CD14-positive monocyte (primary cell): Measurements from ENCODE around the gene STH. TPM values are rescaled to one million over a fixed set of nuclear protein-coding genes. Genes with fewer than 3 reads are reported as not detected.

ENCODE experiments used
- DNase-seq, 3 donors: peaks; one replicate each; pipeline ENCODE4 v3.0.0-alpha.2; 2011 to 2022
- H2AFZ ChIP-seq: 2 replicates; pipeline ENCODE4 v1.6.0; 2012; ENCODE audit warnings: mild to moderate bottlenecking, low read depth, low read length, inconsistent platforms; ENCODE audit not compliant: insufficient read depth, poor library complexity, severe bottlenecking
- H3K27ac ChIP-seq, 2 donors: 1 replicate in 1 of 2; 2 replicates in 1 of 2; pipeline ENCODE4 v1.5.1; 2012 to 2013; ENCODE audit warnings: low read length in 2 of 2, control low read depth in 1 of 2, inconsistent platforms in 1 of 2, low read depth in 1 of 2, mild to moderate bottlenecking in 1 of 2
- H3K27me3 ChIP-seq, 2 donors: one replicate each; pipeline versions ENCODE4 v1.6.0 to v1.6.1; 2011 to 2013; ENCODE audit warnings: low read length in 2 of 2; ENCODE audit not compliant: control insufficient read depth in 2 of 2, insufficient read depth in 2 of 2
- H3K36me3 ChIP-seq, 2 donors: replicated peaks in 1 of 2; 1 replicate in 1 of 2; 2 replicates in 1 of 2; pipeline versions ENCODE4 v1.5.1 to v1.6.1; 2012 to 2013; ENCODE audit warnings: low read length in 2 of 2, control low read depth in 1 of 2, inconsistent platforms in 1 of 2, mild to moderate bottlenecking in 1 of 2; ENCODE audit not compliant: insufficient read depth in 2 of 2, control insufficient read depth in 1 of 2
- H3K4me1 ChIP-seq, 2 donors: 1 replicate in 1 of 2; 2 replicates in 1 of 2; pipeline versions ENCODE4 v1.5.1 to v1.6.1; 2012 to 2013; ENCODE audit warnings: low read length in 2 of 2, control low read depth in 1 of 2, inconsistent platforms in 1 of 2, mild to moderate bottlenecking in 1 of 2, moderate library complexity in 1 of 2; ENCODE audit not compliant: insufficient read depth in 2 of 2, control insufficient read depth in 1 of 2
- H3K4me2 ChIP-seq: replicated peaks from 2 replicates; pipeline ENCODE3; 2012; ENCODE audit warnings: low read length, moderate library complexity, mild to moderate bottlenecking; ENCODE audit not compliant: poor library complexity, severe bottlenecking; ENCODE audit errors: extremely low read depth
- H3K4me3 ChIP-seq, 3 experiments: fragments of 200-600 bp in 1 of 3; sonication (generic) in 1 of 3; replicated peaks in 1 of 3; 1 replicate in 2 of 3; 2 replicates in 1 of 3; pipeline ENCODE4 v1.5.1; 2011 to 2013; ENCODE audit warnings: low read length in 3 of 3, mild to moderate bottlenecking in 3 of 3, control low read depth in 2 of 3, low read depth in 2 of 3, inconsistent platforms in 1 of 3, moderate library complexity in 1 of 3
- H3K79me2 ChIP-seq: 2 replicates; pipeline ENCODE4 v1.6.0; 2012; ENCODE audit warnings: mild to moderate bottlenecking, control low read depth, inconsistent platforms, low read length, moderate library complexity; ENCODE audit not compliant: insufficient read depth
- H3K9ac ChIP-seq: 2 replicates; pipeline ENCODE4 v1.6.0; 2017; ENCODE audit warnings: low read length, mild to moderate bottlenecking; ENCODE audit not compliant: insufficient read depth, poor library complexity, severe bottlenecking
- H3K9me3 ChIP-seq, 2 donors: replicated peaks in 1 of 2; 1 replicate in 1 of 2; 2 replicates in 1 of 2; pipeline versions ENCODE4 v1.5.1 to v1.6.1; 2012 to 2013; ENCODE audit warnings: low read length in 2 of 2, control low read depth in 1 of 2; ENCODE audit not compliant: control insufficient read depth in 1 of 2, insufficient read depth in 1 of 2
- H4K20me1 ChIP-seq: 2 replicates; pipeline ENCODE4 v1.6.0; 2012; ENCODE audit warnings: mild to moderate bottlenecking, low read length, control low read depth, moderate library complexity; ENCODE audit not compliant: insufficient read depth
- H3K27ac Mint-ChIP-seq, 7 donors: one replicate each; pipeline ENCODE4 v1.8.0; 2020; ENCODE audit warnings: mild to moderate bottlenecking in 7 of 7, mixed read lengths in 7 of 7, moderate library complexity in 6 of 7, inconsistent platforms in 2 of 7
- H3K27me3 Mint-ChIP-seq, 3 donors: one replicate each; pipeline ENCODE4 v1.8.0; 2021 to 2022; ENCODE audit warnings: low read depth in 3 of 3, mild to moderate bottlenecking in 3 of 3, mixed read lengths in 3 of 3, moderate library complexity in 3 of 3, inconsistent platforms in 1 of 3
- H3K36me3 Mint-ChIP-seq, 2 donors: one replicate each; pipeline ENCODE4 v1.8.0; 2020; ENCODE audit warnings: mixed read lengths in 2 of 2, inconsistent platforms in 1 of 2, mild to moderate bottlenecking in 1 of 2
- H3K4me1 Mint-ChIP-seq: one replicate; pipeline ENCODE4 v1.8.0; 2020; ENCODE audit warnings: mild to moderate bottlenecking, mixed read lengths
- H3K4me3 Mint-ChIP-seq, 2 donors: one replicate each; pipeline ENCODE4 v1.8.0; 2020; ENCODE audit warnings: mild to moderate bottlenecking in 2 of 2, mixed read lengths in 2 of 2, moderate library complexity in 1 of 2
- H3K9me3 Mint-ChIP-seq, 7 donors: one replicate each; pipeline ENCODE4 v1.8.0; 2020 to 2022; ENCODE audit warnings: mixed read lengths in 7 of 7, mild to moderate bottlenecking in 6 of 7, moderate library complexity in 6 of 7, inconsistent platforms in 2 of 7
- WGBS: methylation state at CpG from one replicate; pipeline ENCODE4 v1.1.5; 2013; ENCODE audit warnings: missing lambda C conversion rate; ENCODE audit not compliant: insufficient coverage; 5-methylcytosine and 5-hydroxymethylcytosine counted together
- intact Hi-C, 2 donors: fragments of 100-400 bp; cut with micrococcal nuclease; formaldehyde crosslinking; loops; one replicate each; pipeline versions ENCODE4 v1.15.0 to v1.15.1; 2023
- polyA plus RNA-seq, 3 donors: library from polyadenylated mRNA; depleted of rRNA in 1 of 3; unstranded in 2 of 3; stranded (reverse) in 1 of 3; fragments of 300-500 nt in 2 of 3; fragments of >200 nt in 1 of 3; fragmentation: Illumina TruSeq in 2 of 3; gene quantifications; 1 replicate in 2 of 3; 2 replicates in 1 of 3; pipeline ENCODE4 v1.2.3, GENCODE V29; 2012 to 2021
- TF ChIP-seq, protein P1 (sequence below): fragments of 200-600 bp; IDR thresholded peaks from one replicate; pipeline ENCODE4 v1.8.0; 2022; ENCODE audit warnings: antibody characterized with exemption, mild to moderate bottlenecking

The STH gene
- polyA plus RNA-seq, 3 donors, result not detected

- H4K20me1 ChIP-seq, result no peaks in the 10 kb centered on the region
- WGBS, result 88% methylated on average over 2 of the region's 2 CpGs
- no peak overlapping the region for H3K4me3 ChIP-seq
- no peak overlapping the region for H3K4me2 ChIP-seq
- no peak overlapping the region for H3K4me3 Mint-ChIP-seq
- H2AFZ ChIP-seq, result no peak overlapping the region
- H3K9me3 Mint-ChIP-seq, result peaks cover 0 to 6% (median 4%) of the 10 kb centered on the region in 7 donors
- no peak overlapping the region for H3K27ac ChIP-seq
- no peak overlapping the region for H3K9ac ChIP-seq
- H3K9me3 ChIP-seq, result no peaks in the 10 kb centered on the region
- H3K4me1 ChIP-seq, result no peaks in the 10 kb centered on the region
- H3K27me3 ChIP-seq, result peaks cover 0 to 4% of the 10 kb centered on the region in 2 donors
- no peak for DNase-seq
- H3K79me2 ChIP-seq, result no peaks in the 10 kb centered on the region
- no peak overlapping the region for H3K27ac Mint-ChIP-seq
- H3K36me3 Mint-ChIP-seq, result no peaks in the 10 kb centered on the region
- H3K4me1 Mint-ChIP-seq, result no peaks in the 10 kb centered on the region
- intact Hi-C loops, result no loop called here
- TF ChIP-seq, protein P1, sequence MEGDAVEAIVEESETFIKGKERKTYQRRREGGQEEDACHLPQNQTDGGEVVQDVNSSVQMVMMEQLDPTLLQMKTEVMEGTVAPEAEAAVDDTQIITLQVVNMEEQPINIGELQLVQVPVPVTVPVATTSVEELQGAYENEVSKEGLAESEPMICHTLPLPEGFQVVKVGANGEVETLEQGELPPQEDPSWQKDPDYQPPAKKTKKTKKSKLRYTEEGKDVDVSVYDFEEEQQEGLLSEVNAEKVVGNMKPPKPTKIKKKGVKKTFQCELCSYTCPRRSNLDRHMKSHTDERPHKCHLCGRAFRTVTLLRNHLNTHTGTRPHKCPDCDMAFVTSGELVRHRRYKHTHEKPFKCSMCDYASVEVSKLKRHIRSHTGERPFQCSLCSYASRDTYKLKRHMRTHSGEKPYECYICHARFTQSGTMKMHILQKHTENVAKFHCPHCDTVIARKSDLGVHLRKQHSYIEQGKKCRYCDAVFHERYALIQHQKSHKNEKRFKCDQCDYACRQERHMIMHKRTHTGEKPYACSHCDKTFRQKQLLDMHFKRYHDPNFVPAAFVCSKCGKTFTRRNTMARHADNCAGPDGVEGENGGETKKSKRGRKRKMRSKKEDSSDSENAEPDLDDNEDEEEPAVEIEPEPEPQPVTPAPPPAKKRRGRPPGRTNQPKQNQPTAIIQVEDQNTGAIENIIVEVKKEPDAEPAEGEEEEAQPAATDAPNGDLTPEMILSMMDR, result no peak
- no peaks in the 10 kb centered on the region for H3K36me3 ChIP-seq
- H3K27me3 Mint-ChIP-seq, result peaks cover 9 to 28% (median 23%) of the 10 kb centered on the region in 3 donors
These were observed 29.3 kb upstream of the STH start for GRCh38 chr17:45969726-45970125.

DNA sequence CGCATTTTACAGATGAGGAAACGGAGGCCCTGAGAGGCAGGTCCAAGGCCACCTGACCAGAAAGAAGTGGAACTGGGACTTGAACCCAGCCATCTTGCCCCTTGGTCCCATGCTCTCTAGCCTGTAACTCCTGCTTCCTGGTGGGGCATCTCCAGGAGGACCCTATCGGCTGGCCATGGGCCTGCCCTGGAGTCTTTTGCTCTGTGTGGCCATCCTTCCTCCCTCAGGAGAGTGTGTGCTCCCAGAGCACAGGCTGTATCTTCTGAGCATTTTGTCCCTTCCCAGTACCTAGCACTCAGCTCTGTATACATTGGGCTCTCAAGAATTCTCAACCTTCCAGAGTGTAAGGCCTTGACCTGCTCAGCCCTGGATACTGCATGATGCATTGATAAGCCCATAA, 28.4 kb upstream of the STH start:
- intact Hi-C loops, result no loop called here
- DNase-seq, result no peak
- no peak overlapping the region for H3K4me3 Mint-ChIP-seq
- Histone ChIP-seq H2AFZ (no peak overlapping the region), H4K20me1 (no peaks in the 10 kb centered on the region), H3K9ac (no peak overlapping the region), H3K79me2 (no peaks in the 10 kb centered on the region), H3K36me3 (no peaks in the 10 kb centered on the region), H3K4me2 (no peak overlapping the region), H3K27me3 (peaks cover 0 to 4% of the 10 kb centered on the region in 2 donors), H3K4me3 (no peak overlapping the region), H3K27ac (no peak overlapping the region), H3K9me3 (no peaks in the 10 kb centered on the region), H3K4me1 (no peaks in the 10 kb centered on the region)
- H3K9me3 Mint-ChIP-seq, result peaks cover 0 to 6% (median 4%) of the 10 kb centered on the region in 7 donors
- TF ChIP-seq, protein P1, result no peak
- H3K36me3 Mint-ChIP-seq, result no peaks in the 10 kb centered on the region
- 91% methylated on average over 3 of the region's 3 CpGs for WGBS
- H3K4me1 Mint-ChIP-seq, result no peaks in the 10 kb centered on the region
- H3K27me3 Mint-ChIP-seq, result peaks cover 9 to 24% (median 19%) of the 10 kb centered on the region in 3 donors
- H3K27ac Mint-ChIP-seq, result no peak overlapping the region
